Fibroblast of upper back skin (primary cell): ENCODE results near the gene FCRL5.
A peak's percentile ranks its signal among the peaks of the same experiment; 100 is the strongest.

Experiments used
- DNase-seq: peaks from one replicate; pipeline ENCODE4 v3.0.0-alpha.2; 2013

FCRL5 gene

GRCh38 chr1:157523774-157524493, 28.4 kb downstream of the FCRL5 start:
- no peak for DNase-seq

- DNase-seq: no peak
Measured at GRCh38 chr1:157521056-157521455, 31.3 kb downstream of the FCRL5 start.

- no peak for DNase-seq
Measured at GRCh38 chr1:157520386-157520935, 31.9 kb downstream of the FCRL5 start.

- DNase-seq: no peak
Measured at GRCh38 chr1:157519451-157519850, 32.9 kb downstream of the FCRL5 start.

- DNase-seq: no peak
Measured at GRCh38 chr1:157517016-157517415, 35.3 kb downstream of the FCRL5 start.

GRCh38 chr1:157515709-157516108, 36.6 kb downstream of the FCRL5 start:
- no peak for DNase-seq

- no peak for DNase-seq
Measured at GRCh38 chr1:157515141-157515540, 37.2 kb downstream of the FCRL5 start.

GRCh38 chr1:157512036-157512969, 40.0 kb downstream of the FCRL5 start:
- no peak for DNase-seq

- no peak for DNase-seq
Measured at GRCh38 chr1:157509546-157510232, 42.6 kb downstream of the FCRL5 start.

GRCh38 chr1:157505481-157506272, 46.6 kb downstream of the FCRL5 start:
- DNase-seq: peak; percentile 61

- DNase-seq: no peak
Measured at GRCh38 chr1:157504646-157505045, 47.7 kb downstream of the FCRL5 start.

- no peak for DNase-seq
Measured at GRCh38 chr1:157499521-157499920, 52.8 kb downstream of the FCRL5 start.

GRCh38 chr1:157498736-157499090, 53.6 kb downstream of the FCRL5 start:
- no peak for DNase-seq

- DNase-seq: no peak
Measured at GRCh38 chr1:157497987-157498735, 54.2 kb downstream of the FCRL5 start.

- no peak for DNase-seq
Measured at GRCh38 chr1:157497284-157497683, 55.0 kb downstream of the FCRL5 start.

- peak; percentile 26 for DNase-seq
Measured at GRCh38 chr1:157496121-157496526, 56.2 kb downstream of the FCRL5 start.

GRCh38 chr1:157495285-157495684, 57.0 kb downstream of the FCRL5 start:
- no peak for DNase-seq

GRCh38 chr1:157494093-157494492, 58.2 kb downstream of the FCRL5 start:
- DNase-seq: no peak

GRCh38 chr1:157490467-157491165, 61.7 kb downstream of the FCRL5 start:
- peak; percentile 66 for DNase-seq

- DNase-seq: no peak
Measured at GRCh38 chr1:157488156-157488555, 64.2 kb downstream of the FCRL5 start.

- DNase-seq: no peak
Measured at GRCh38 chr1:157487504-157487903, 64.8 kb downstream of the FCRL5 start.
